Measurements from ENCODE around the gene KLF13.
A peak's percentile ranks its signal among the peaks of the same experiment; 100 is the strongest.

The KLF13 gene

GRCh38 chr15:31397851-31398661 is 71.4 kb downstream of the KLF13 start:
- no peak for FAIRE-seq
- DNase-seq (ENCODE audit: insufficient read length, low spot score), result no peak

DNA sequence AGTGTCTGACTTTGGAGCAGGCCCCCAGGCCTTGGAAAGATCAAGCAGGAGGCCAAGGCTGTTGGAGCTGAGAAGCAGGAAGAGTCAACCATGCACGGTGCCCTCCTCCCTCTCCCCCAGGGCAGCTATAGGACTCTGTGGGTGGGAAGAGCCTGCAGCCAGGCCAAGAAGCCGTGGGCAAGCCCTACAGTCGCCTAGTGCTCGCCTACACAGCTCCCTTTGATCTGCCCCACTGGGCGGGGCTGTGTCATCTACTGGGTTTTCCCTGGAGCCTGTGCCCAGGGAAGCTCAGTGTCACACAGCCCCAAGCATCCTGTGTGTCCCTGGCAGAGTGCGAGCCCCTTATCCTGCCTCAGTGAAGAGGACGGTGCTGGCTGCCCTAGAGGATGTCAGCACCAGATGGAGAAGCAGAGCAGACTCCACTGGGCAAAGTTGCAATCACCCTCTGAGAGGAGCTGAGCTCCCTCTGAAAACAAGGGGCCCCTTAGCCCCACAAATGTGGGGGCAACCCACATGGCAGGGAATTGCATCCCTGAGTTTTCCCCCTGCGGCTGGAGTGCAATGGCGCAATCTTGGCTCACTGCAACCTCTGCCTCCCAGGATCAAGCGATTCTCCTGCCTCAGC is 72.2 kb downstream of the KLF13 start:
- no peak for FAIRE-seq
- DNase-seq (ENCODE audit: insufficient read length, low spot score), result no peak

GRCh38 chr15:31399544-31400171 is 73.0 kb downstream of the KLF13 start:
- FAIRE-seq (no peak), DNase-seq (ENCODE audit: insufficient read length, low spot score) (no peak)

DNA sequence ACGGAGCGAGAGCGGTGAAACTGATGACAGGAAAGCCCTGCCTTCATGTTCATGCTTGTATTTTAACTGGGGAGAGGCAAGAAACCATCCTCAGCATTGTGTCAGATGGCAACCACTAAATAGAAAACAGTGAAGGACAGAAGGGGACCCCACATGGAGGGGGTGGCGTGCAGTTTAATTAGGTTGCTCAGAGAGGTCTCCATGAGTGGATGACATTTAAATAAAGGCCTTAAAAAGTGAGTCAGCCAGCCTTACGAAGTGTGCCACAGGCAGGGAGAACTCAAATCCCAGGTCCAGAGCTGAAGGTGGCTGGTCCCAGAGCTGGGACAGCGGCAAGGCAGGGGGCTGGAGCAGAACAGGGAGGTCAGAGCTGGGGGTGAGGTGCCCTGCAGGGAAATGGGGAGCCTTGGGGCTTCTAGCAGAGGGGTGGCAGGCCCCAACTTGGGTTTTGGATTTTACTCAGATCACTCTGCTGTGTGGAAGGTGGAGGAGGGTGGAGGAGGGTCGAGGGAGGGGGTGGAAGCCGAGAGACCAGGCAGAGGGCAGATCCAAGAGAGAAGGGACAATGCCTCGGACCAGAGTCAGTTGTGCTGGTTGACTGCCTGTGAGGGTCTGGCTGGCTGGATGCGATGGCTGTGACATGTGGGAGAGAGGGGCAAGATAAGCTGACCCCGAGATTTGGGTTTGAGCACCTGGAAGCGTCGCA is 73.7 kb downstream of the KLF13 start:
- FAIRE-seq (no peak), DNase-seq (ENCODE audit: insufficient read length, low spot score) (no peak)

DNA sequence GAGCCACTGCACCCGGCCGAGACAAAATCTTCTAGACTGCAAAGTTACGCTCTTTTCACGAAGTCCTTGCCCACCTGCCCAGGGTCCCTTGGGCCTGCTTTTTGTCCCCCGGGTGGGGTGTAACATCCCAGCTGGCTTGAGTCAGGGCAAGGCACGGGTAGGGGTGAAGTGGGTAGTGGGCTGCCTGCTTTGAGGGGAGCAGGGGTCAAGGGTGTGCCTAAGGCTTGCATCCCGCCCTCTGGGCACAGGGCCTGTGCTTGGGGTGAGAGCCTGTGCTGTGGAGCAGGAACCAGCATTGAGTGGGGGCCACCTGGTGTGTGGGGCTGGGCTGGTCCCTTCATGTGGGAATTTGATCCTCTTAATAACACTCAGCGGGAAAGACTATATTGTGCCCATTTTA is 74.6 kb downstream of the KLF13 start:
- FAIRE-seq, result no peak

DNA sequence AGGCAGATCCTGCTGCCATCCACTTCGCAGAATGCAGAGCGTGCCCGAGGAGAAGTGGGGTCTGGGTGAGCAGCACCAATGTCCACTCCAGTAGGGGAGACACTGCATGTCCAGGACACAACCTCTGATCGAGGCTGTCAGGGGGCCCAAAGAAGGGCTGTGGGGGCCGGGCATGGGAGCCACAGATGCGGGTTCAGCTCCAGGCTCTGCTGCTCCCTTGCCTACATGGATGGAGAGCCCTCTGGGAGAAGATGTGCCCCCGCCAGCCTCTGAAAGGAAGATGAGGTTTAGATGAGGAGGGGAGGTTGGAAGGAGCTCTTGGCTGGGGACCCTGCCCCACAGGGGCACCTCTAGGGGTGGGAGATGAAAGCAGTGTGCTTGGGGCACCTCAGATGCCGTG is 75.4 kb downstream of the KLF13 start:
- FAIRE-seq (no peak), DNase-seq (ENCODE audit: insufficient read length, low spot score) (no peak)

More for the DNA sequence above, 74.6 kb downstream of the KLF13 start:
- no peak for DNase-seq (ENCODE audit: insufficient read length, low spot score)

GRCh38 chr15:31402511-31403056 is 75.9 kb downstream of the KLF13 start:
- no peak for DNase-seq (ENCODE audit: insufficient read length, low spot score)
- no peak for FAIRE-seq

DNA sequence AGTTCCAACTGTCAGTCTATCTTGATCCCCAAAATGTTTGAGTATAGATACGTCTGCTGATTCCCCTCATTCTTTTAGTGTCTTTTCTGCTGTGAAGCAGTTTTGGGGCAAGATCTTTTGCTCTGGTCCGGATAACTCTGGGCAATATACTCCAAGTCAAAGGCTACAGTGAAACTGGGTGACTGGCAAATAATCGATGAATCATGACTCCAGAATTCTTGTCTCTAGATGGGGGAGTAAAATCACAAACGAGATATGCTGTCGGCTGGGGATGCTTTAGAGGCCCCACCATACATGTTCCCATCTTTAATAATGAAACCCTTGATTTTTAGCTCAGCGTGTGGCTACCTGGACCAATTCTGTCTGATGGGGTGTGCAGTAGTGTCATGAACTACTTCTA is 76.5 kb downstream of the KLF13 start:
- FAIRE-seq, result no peak
- DNase-seq (ENCODE audit: insufficient read length, low spot score), result no peak

GRCh38 chr15:31403606-31404005 is 77.0 kb downstream of the KLF13 start:
- FAIRE-seq (no peak), DNase-seq (ENCODE audit: insufficient read length, low spot score) (no peak)

DNA sequence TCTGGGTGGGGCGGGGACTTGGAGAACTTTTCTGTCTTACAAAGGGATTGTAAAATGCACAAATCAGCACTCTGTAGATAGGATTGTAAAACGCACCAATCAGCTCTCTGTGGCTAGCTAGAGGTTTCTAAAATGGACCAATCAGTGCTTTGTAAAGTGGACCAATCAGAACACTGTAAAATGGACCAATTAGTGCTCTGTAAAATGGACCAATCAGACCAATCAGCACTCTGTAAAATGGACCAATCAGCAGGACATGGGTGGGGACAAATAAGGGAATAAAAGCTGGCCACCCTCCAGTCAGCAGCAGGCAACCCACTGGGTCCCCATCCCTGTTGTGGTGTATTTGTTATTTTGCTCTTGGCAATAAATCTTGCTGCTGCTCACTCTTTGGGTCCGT is 77.7 kb downstream of the KLF13 start:
- DNase-seq (ENCODE audit: insufficient read length, low spot score) (no peak), FAIRE-seq (no peak)

- DNase-seq (ENCODE audit: insufficient read length, low spot score), result no peak
- no peak for FAIRE-seq
These were observed 78.7 kb downstream of the KLF13 start for GRCh38 chr15:31405200-31405920.

- DNase-seq (ENCODE audit: insufficient read length, low spot score), result no peak
- FAIRE-seq, result no peak
These were observed 80.7 kb downstream of the KLF13 start for GRCh38 chr15:31407376-31407775.

DNA sequence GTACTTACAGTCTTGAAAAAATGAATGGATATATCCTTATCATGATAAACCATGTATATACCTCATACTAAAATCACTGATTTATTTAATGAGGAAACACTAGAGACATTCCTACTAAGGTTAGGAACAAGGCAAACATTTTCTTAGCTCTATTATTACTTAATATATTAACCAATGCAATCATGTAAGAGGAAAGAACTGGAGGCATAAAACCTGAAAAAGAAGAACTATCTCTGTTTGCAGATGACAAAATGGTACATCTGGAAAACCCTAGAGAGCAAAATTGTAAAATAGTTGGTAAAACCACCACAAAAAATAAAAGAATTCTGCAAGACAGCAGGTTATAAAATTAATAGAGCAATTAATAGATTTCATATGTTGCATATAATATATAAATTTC is 81.2 kb downstream of the KLF13 start:
- no peak for DNase-seq (ENCODE audit: insufficient read length, low spot score)
- no peak for FAIRE-seq

- DNase-seq (ENCODE audit: insufficient read length, low spot score) (no peak), FAIRE-seq (no peak)
These were observed 82.1 kb downstream of the KLF13 start for GRCh38 chr15:31408724-31409123.

DNA sequence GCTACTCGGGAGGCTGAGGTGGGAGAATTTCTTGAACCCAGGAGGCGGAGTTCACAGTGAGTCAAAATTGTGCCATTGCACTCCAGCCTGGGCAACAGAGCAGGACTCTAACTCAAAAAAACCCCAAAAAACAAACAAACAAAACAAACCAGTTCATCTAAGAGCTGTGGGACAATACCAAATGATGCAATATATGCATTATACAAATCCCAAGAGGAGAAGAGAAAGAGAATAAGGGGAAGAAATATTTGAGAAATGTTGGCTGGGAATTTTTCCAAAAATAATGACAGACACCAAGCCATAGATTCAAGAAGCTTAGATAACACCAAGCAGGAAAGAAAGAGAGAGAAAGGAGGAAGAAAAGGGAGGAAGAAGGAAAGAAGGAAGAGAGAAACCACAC is 82.5 kb downstream of the KLF13 start:
- FAIRE-seq (no peak), DNase-seq (ENCODE audit: insufficient read length, low spot score) (no peak)

DNA sequence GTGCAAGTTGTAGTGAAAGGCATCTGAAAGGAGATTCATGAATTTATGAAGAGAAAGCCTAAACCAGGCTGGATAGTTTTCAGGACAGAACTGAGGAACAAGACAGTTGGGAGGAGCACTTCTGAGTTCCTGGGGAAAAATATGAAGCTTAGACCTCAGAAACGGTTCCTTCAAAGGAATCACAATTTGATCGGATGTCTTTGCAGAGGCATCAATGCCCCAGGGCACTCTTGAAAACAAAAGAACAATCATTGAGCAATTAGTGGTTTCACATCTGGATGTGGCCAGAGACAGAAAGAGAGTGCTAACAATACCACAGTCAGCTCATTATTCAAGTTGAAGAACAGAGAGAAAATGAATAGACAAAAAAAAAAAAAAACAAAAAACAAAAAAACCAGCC is 86.2 kb downstream of the KLF13 start:
- FAIRE-seq (no peak), DNase-seq (ENCODE audit: insufficient read length, low spot score) (no peak)

- peak; percentile 44 for FAIRE-seq
These were observed 88.6 kb downstream of the KLF13 start for GRCh38 chr15:31415201-31415600.

GRCh38 chr15:31419820-31420219 is 93.2 kb downstream of the KLF13 start:
- DNase-seq (ENCODE audit: insufficient read length, low spot score), result no peak
- FAIRE-seq, result no peak

More at GRCh38 chr15:31415201-31415600, 88.6 kb downstream of the KLF13 start:
- no peak for DNase-seq (ENCODE audit: insufficient read length, low spot score)

DNA sequence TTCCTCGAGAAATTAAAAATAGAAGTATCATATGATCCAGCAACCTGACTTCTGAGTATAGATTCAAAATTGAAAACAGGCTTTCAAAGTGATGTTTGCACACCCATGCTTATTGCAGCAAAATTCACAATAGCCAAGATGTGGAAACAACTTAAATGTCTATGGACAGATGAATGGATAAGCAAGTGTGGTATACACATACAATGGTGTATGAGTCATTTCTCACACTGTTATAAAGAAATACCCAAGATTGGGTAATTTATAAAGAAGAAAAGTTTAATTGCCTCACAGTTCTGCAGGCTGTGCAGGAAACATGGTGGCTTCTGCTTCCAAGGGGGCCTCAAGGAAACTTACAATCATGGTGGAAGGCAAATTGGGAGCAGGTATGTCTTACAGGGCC is 100.8 kb downstream of the KLF13 start:
- DNase-seq (ENCODE audit: insufficient read length, low spot score) (no peak), FAIRE-seq (no peak)

Data from GM19239 (cell line).